OCI-LY3 (cell line): ENCODE data around the gene CNTN5.

Experiments
- CTCF ChIP-seq: fragments of 200-600, 300-600 bp; sonication (generic); IDR thresholded peaks from 2 replicates; pipeline ENCODE4 v1.5.1; 2014; ENCODE audit warnings: antibody characterized with exemption, low read length, low read depth
- EZH2phosphoT487 ChIP-seq: fragments of 200-600 bp; shearing (Covaris generic); IDR thresholded peaks from 2 replicates; pipeline ENCODE4 v1.6.1; 2018; ENCODE audit warnings: antibody characterized with exemption, mixed run types, low read depth

GRCh38 chr11:99670067-99670676 lies 649.4 kb downstream of the CNTN5 start:
- no peak for TF ChIP-seq CTCF
- no peak for TF ChIP-seq EZH2phosphoT487
